Measurements from ENCODE around the gene THOP1.

DNA sequence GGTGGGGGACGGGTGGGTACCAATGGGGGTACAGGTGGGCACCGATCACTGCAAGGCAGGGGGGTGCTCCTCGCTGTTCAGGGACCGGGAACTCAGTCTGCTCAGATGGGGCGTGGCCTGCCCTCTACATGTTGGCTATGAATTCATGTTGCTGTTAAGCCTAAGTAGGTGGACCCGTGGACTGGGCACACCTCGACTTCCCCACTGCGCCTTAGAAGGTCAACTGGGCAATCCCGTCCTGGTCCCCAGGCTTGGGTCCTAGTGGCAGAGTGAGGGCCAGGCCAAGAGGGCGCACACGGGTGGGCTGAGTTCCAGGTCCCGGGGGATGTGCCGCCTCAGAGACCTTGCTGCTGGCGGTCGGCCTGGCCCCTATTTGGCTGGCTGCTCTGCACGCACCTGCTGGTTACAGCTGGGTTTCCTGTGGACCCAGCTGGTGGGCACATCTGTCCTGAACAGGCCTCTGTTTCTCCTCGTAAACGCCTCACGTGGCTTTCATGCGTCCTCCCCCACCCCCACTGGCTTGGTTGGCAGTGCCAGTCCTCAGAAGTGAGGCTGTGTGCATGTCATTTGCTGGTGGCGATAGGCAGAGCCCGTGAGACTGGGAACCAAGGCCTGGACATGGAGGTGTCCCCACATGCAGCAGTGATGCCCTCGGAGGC, 20.8 kb downstream of the THOP1 start:
- TF ChIP-seq CTCF (IDR thresholded peaks at IDR 0.05; ENCODE audit: low read depth, low read length, poor library complexity, severe bottlenecking) (no peak), EZH2phosphoT487 (IDR thresholded peaks at IDR 0.05; ENCODE audit: borderline replicate concordance, low read length) (no peak)
